Eye (tissue), 1 donor: Measurements from ENCODE around the gene NKAIN4.

Experiments
- DNase-seq: peaks from one replicate; pipeline ENCODE4 v3.0.0-alpha.2; 2015

NKAIN4 gene

DNA sequence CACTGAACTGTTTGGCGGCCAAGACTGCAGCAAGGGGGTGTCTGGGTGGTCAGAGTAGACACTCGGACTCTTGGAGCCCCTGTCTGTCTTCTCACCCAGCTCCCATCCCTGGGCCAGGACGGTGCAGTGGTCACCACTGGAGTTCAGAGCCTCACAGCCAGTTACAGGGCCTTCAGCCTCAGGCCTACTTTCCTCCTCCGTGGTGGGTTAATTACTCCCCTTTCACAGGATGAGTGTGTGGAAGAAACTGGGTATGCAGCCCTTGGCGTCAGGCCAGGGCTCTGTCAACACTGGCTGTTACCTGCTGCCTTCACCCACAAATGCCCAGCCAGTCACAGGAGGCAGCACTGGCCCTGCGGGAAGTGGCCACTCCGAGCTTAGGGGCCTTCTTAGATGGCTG lies 36.6 kb downstream of the NKAIN4 start:
- no peak for DNase-seq

DNA sequence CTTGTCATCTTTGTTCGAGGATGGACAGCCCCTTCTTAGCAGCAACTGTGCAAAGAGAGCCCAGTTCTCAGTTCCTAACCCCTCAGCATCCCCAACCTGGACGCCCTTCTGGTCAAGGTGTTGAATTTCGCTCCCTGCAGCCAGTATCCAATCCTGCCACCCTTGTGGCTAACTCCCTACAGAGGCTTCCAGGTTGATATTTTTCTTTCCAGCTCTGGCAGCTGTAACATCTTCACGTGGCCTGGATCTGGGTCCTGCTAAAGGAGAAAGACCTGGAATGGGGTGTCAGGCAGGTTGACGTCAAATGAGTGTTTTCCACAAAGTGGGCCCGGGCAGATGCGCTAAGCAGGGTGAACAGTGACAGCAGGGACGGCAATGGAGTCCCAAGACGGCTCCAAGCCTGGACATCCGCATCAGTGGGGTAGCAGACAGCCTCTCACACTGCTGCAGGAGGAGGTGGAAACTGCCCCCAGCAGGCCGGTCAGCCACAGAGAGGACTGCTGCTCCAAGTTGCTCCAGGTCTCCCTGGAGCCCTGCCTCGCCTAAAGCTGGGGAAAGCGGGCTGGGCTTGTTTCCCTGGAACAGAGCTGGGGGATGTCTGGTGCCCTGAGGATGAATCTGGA lies 37.3 kb downstream of the NKAIN4 start:
- DNase-seq = no peak

DNA sequence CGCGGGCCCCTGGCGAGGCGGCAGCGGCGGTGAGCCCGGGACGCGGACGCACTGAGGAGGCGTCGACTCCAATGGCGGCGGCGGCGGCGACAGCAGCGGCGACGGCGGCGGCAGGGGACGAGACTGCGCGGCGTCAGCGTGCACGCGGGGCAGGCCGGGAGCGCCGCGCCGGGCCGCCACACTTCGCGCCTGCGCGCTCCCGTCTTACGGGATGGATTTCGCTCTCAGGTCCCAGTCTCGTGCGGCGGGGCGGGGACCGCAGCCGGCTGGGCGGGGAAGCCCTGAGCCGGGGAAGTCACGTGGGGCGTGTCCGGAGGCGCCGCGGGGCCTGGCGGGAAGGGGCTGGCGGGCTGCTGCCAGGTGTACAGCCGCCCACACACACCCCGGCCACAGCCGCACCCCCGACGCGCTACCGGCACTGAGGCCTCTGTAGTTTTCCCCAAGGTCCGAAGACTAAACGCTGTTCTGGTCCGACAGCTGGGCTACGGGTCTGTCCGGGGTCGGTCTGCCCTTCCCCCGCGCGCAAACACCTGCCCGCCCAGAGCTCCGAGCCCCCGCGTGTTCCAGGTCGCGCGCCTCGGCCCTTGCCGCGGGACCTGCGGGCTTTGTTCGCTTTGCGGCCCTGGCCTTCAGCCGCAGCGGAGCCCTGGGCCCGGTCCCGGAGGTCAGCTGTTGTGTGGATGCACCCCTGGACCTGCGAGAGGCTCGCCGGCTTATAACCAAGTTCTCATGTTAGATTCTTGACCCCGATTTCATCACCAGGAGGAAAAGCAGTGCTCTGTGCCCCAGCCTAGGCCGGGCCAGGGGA lies 38.0 kb downstream of the NKAIN4 start, which contains the start of gene YTHDF1:
Gene YTHDF1 (minus strand): TSS at position 91 of the 808 bp plus-strand sequence. CDS start 239 bp downstream, outside the sequence.
- peak; percentile 98 for DNase-seq

DNA sequence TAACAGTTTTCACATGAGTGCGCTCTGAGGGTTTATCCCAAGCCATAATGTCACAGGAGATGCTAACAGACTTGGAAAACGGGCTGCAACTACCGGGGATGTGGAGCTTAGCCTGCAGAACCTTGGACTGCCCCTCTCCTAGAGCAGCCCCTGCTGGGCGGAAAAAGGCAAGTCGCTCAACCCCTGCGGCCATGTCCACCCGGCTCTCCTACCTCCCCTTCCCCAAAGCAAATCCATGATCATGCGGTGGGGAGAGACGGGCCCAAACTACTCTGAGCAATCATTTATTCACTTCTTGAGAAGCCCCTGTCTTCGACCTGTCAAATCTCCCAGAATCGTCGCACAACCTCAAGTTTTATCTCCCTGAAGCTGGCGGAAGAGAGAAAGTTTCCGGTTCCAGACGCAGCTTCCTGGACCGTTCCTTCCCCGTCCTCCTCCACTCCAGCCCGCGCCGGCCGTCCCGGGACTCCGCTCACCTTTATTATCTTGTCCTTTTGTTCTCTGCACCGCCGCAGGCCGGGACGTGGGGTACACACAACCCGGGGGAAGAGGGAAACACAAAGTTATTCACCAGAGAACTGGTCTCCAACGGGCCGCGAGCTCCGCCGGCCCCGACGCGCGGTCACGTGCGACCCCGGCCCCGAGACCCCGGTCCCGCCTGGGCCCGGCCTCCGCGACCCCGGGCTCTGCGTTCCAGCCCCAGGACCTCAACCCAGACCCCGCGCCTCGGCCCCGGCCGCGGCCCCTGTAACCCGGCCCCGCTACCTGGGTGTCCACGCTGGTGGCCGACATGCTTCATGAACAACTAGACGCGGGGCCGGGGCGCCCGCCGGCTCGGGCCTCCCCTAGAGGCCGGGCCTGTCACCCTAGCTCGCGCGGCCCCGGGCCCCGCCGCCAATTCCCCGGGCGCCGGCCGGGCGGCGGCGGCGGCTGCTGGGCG lies 38.9 kb downstream of the NKAIN4 start:
- DNase-seq = peak; percentile 35

DNA sequence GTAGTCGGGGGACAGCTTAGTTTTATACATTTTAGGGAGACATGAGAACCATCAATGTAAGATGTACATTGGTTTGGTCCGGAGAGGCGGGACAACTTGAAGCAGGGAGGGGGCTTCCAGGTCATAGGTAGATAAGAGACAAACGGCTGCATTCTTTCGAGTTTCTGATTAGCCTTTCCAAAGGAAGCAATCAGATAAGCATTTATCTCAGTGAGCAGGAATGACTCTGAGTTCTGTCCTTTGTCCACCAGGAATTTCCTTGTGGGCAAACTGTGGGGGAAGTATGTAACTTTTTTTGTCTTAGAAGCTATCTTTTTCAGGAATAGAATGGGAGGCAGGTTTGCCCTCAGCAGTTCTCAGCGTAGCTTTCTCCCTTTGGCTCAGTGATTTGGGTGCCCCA lies 39.7 kb downstream of the NKAIN4 start:
- DNase-seq = no peak

DNA sequence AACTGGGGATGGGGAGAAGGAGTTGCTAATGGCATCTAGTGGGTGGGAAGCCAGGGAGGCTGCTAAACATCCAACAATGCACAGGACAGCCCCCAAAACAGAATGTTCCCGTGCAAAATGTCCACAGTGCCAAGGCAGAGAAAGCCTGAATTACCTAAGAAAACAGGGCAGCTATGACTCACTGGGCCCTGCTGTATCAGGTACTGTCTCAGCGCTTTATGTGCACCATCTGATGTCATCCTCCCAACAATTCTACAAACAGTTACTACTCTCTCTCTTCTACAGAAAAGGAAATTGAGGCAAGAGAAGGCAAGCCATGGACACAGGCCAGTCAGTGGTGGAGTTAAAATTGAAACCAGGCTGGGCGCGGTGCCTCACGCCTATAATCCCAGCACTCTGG lies 41.5 kb downstream of the NKAIN4 start:
- DNase-seq = no peak

DNA sequence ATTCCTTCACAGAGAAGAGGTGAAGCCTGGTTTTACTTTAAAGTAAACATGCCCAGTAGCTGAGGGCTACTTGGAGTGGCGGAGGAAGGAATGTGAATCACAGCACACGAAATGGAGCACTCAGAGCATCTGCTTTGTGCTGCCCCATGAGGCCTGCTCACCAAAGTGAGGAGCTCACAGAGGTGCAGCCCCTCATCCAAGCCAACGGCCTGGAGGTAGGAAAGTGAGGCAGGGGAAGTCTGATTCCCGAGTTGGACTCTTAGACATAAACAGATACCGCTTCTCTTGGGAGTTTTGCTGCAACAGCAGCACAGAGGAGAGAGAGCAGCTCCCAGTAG lies 41.9 kb downstream of the NKAIN4 start:
- no peak for DNase-seq

DNA sequence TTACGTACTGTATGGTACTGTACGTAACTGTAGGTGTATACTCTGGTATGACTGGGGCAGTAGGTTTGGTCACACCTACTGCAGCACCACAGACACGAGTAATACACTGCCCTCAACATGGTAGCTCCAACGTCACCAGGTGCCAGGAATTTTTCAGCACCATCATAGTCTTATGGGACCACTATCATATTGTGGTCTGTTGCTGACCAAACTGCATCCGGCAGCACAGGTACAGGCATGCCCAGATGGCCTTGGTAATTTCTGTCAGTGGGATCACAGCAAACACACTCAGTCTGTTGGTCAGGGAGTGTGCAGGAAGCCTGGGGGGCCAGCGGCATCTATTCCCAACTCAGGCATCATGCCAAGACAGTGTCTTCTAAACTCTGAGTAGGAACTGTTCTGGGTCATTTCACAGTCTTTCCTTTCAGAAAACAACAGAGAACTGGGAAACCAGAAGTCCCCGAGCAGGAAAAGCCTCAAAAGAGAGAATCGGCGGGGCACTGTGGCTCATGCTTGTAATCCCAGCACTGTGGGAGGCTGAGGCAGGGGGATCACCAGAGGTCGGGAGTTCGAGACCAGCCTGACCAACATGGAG lies 44.2 kb downstream of the NKAIN4 start:
- no peak for DNase-seq

DNA sequence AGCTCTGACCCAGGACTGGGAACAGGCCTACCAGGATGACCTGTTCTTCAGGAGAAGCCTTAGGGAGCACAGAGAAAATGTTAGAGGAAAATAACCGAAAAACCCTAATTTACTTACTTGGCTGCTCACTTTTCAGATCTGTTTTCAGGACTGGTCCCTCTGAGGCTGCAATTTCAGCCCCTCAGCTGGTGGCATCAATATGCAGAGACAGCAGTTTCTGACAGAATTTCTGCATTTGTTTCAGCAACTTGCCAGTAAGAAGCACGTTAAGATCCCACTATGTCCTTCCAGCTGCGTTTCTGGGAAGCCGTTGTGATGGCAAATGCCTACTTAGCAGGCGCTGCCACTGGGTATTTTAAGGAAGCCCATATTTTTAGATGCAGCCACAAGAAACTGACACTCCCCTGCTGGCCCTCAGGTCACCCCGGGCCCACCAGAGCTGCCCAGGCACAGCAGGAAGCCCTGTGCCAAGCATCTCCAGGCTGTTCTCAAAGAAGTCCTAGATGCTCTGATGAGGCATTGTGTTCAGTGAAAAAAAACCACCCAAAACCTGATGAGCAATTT lies 45.8 kb downstream of the NKAIN4 start:
- no peak for DNase-seq

DNA sequence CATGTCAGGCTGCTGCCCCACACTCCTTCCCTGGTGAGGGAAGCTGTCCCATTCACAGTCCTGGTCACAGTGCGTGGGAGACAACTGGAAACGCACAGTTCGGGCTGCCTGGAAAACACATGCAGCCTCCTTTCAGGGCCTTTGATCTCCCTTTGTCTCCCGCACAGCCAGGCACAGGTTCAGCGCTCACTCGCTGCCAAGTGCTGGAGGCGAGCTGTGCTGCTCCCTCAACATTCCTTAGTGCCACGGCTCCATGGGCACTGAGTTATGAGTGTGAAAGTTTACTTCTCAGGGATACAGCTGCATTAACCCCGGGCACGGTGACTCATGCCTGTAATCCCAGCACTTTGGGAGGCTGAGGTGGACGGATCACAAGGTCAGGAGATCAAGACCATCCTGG lies 47.4 kb downstream of the NKAIN4 start:
- no peak for DNase-seq

DNA sequence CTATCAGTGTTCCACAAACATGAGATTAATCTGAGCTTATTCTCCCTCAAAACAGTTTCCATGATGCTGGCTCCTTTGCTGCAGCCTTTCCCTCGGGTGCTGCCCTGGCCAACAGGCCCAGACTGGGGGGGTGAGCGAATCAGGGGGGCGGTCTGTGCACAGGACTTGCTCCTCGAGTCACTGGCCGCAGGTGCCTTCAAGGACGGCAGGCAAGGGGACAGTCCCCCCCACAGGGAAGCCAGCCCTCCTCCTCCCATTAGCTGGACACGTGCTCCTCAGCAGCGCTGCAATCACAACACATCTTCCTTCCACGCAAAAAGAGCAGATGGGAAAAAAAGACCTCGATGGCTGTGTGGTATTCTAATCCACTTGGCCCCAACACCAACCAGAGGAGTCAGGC lies 48.4 kb downstream of the NKAIN4 start:
- no peak for DNase-seq

DNA sequence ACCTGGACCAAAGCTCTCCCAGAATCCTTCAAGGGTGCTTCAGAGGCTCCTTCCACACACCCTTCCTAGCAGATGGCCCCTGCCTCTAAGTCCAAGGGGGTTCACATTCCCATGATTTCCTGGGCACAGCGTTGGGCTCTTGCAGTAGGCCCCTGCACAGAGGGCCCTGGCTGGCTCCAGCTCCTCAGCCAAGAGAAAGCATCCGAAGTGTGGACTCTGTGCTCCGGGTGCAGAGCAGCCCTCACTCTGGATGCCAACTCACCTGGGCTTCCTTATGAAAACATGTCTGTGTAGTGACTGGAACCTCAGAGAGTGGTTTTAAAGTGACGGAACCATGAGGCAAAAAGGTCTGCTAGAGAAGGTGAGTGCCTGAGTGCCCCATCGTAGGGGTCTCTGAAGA lies 49.9 kb downstream of the NKAIN4 start:
- DNase-seq = no peak

DNA sequence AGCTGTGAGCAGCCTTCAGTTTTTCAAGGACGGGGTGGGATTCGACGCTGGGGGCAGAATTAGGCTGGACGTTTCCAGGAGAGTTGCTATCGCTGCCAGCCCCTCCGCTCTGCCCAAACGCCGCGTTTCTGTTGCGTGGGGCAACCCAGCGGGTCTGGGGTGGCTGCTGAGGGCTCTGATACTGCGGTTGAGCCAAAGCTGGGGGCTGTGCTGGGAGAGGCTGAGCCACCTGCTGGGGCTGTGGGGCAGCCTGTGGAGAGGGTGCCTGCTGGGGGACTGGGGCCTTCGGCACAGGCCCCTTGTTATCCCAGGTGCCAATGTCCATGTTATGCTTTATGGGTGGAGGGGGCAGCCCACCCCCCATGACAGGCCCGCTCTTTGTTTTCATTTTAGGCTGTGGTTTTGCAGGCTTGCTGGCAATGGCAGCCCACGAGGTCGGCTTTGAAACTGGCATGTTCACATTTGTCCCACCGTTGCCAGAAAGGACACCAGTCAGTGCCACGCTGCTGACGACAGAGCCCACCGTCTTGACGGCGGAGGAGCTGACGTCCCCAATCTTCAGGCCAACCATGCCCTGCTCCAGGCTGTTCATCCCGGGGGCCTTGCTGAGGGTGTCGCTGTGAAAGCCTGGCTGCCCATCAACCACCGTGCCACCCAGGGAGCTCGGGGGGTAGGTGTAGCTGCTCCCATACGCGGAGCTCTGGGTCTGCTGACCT lies 51.3 kb downstream of the NKAIN4 start:
- DNase-seq = no peak

DNA sequence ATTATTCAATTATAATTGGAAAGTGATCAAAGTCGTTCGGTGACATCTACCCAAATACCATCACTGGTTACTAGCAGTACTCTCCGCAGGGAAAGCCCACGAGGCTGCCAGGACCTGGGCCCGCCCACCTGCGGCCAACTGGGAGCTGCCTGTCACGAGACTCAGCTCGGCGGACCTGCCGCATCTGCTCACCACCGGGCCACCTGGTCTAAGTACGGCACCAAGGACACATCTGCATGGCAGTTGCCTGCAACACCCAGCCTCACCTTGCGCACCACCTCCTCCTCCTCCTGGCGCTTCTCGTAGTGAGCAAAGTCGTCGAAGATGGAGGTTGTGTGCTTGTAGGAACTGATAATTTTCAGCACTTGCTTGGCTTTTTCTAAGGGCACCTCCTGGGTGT lies 52.2 kb downstream of the NKAIN4 start:
- no peak for DNase-seq

DNA sequence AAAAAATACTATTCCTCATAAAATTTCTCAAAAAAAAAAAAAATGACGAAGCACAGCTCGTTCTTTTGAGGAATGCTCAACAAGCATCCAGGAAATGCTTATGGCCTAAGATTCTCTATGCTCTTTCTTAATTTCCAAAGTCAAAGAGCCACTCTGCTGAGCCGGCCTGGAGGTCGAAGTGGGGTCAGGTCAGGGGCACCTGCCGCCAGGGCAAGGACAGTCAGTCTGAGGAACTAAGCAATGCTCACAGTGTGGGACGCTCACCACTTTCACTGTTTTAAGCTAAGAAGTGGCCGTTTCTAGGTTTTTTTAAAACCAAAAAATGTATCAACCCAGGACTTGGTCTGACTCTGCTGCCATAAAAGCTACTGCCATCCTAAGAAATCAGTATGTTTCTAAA lies 55.7 kb downstream of the NKAIN4 start:
- DNase-seq = no peak

DNA sequence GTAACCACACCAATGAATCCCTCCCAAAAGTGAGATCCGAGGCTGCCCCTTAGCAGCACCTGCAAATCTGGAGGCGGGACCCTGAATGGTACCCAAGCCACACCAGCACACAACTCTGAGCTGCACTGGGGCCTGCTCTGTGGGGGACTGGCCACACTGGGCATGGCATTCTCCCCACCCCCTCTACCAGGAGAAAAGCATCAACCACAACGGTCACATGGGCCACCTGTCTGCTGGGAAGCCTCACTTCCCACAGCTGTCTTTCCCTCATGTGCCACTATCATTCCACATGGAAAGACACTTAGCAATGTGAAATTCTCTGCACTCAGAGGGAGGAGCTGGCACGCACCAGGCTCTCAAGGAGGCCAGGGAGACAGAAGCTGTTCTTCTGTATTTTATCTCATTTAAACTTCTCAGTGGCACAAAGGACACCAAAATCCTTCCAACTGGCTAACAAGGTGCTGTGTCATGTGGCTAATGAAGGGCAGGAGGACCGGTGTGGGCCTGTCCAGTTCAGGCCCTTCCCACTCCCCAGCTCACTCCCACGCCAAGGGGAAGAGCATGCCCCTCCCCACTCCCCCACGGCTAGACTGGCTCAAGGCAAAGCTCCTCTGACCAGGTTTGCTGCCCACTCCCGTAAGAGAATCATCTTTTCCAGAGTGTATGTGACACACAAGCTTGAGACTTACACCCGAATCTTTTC lies 57.3 kb downstream of the NKAIN4 start:
- no peak for DNase-seq

DNA sequence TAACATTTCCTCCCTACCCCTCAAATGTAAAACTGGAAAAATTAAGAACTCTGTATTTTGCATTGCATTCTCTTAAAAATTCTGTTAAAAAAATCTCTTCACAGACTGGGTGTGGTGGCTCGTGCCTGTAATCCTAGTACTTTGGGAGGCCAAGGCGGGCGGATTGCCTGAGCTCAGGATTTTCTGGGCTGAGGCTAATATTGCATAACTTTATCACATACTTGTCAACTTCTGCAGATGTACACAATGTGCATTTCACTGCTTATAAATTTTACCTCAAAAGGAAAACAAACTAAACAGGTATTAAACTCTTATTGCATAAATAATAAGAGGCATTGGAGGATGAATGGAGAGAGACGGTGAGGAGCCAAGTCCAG lies 59.5 kb downstream of the NKAIN4 start:
- DNase-seq = no peak

DNA sequence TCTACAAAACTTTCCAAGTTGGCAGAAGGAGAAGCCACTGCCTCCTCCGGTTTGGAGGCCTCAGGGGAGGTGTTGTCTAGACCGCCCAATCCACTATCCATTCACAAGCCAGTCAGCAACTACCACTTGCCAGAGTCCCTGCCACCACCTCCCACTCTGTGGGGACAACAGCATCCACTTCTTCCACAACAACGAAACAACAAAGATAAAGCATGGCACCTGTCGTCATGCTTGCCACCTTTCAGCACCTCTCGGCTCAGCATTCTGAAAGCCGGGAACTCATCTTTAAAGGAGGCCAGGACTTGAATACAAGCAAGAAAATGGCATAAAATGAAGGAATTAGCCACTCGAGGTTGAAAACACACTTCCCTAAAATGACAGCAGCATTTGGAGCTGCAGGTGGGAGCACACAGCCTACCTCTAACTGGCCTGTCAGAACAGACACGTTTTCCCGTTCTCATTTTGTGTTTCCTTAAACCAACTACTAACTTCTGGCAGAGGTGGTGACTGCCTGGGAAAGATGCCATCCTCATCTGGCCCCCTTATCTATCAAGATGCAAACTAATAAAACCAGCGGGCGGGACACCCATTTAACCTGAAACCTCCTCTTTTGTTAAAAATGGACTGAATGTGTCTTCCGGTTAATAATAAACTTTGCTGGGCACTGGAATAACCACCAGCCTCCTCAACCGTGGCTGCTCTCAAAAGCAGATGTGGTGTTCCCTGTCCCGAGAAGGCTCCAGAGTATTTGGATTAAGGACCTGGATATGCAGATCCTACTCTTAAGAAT lies 60.1 kb downstream of the NKAIN4 start:
- DNase-seq = no peak

DNA sequence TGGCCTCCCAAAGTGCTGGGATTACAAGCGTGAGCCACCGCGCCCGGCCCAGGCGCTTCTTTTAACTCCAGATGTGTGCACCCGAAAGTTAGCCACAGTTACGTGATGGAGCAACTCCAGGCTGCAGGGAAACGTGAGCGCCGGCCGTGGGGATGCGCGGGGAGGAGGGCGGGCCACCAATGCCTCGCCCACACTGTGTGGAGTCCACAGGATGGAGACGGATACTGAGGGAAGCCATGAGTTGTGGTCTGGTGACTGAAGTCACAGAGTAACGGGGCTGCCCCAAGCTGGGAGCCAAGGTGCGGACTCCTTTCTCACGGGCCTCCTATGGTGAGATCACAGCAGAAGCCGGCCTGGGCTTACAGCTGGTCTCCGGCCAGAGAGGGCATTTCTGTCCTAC lies 61.5 kb downstream of the NKAIN4 start:
- no peak for DNase-seq

DNA sequence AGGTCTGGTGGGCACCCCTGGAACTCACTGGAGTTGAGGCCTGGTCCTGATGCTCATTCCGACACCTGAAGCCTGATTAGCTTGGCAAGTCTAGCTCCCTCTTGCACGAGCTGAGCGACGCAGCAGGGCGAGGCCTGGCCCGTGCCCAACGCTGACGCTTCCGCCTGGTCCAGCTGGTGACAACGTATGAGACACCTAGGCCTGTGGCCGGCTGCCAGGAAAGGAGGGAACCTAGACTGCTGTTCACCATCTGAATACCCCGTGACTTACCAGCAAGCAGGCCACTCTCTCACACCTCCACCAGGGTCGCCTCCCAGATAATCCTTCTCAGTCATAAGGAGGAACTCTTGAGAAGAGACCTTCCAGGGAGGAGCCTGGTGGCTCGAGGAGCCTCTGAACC lies 62.9 kb downstream of the NKAIN4 start:
- DNase-seq = no peak

DNA sequence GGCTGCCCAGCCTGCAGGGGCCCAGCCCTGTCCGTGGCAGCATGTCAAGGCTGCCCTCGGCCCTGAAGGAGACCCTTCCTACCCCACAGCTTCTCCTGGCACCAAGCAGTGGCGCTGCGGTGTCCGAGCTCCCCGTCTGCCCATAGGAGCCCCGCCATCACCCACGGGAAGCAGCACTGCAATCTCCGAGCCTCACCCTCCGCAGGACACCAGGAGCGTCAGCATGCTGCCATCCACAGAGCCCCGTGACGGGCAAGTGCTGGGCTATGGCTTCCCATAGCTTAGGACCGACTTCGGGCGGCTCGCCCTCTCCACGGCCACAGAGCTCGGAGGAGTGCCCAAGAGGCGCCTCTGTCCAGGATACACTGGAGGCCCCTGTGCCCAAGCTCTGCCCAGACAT lies 63.4 kb downstream of the NKAIN4 start:
- no peak for DNase-seq
